ENCODE measurements around the gene PPP1R16B.

DNA sequence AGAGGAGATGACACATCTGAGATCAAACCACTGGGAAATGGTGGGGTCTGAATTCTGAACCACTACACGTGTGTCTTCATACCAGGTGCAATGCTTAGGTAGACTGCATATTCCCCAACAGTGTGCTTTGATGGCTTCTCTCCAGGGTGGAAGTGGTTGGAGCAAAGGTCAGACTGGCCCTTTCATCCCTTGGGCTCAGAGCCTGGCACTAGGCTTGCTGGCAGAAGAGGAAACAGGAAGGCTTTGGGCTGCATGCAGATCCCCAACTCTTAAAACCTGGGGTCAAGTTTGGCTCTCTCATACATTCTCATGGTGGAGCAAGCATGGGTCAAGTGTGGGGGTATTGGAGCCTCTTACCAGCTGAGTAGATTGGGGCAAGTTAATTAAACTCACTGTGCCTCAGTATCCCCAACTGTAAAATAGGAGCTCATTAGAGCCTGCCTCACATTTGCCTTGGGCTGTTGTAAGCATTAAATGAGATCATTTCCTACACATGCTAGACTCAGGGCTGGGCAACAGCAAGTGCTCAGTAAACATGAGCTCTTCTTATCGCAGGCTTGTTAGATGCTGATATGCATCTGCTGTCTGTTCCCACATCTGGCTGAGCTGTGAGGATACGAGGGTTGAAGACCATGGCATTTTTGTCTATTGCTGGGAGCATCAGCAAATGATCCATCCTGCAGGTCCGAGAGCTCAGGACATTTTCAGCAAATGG is 69.1 kb downstream of the PPP1R16B start:
- TF ChIP-seq EZH2 (IDR thresholded peaks at IDR 0.05; ENCODE audit: borderline replicate concordance) (no peak), EZH2phosphoT487 (IDR thresholded peaks at IDR 0.05; ENCODE audit: low read depth, severe bottlenecking, unreplicated experiment) (no peak)
- TF ChIP-seq, protein P1, sequence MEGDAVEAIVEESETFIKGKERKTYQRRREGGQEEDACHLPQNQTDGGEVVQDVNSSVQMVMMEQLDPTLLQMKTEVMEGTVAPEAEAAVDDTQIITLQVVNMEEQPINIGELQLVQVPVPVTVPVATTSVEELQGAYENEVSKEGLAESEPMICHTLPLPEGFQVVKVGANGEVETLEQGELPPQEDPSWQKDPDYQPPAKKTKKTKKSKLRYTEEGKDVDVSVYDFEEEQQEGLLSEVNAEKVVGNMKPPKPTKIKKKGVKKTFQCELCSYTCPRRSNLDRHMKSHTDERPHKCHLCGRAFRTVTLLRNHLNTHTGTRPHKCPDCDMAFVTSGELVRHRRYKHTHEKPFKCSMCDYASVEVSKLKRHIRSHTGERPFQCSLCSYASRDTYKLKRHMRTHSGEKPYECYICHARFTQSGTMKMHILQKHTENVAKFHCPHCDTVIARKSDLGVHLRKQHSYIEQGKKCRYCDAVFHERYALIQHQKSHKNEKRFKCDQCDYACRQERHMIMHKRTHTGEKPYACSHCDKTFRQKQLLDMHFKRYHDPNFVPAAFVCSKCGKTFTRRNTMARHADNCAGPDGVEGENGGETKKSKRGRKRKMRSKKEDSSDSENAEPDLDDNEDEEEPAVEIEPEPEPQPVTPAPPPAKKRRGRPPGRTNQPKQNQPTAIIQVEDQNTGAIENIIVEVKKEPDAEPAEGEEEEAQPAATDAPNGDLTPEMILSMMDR (IDR thresholded peaks at IDR 0.05; ENCODE audit: poor library complexity) = no peak
